HepG2 (cell line): ENCODE data around the gene IDUA. TPM values are rescaled to one million over a fixed set of nuclear protein-coding genes. Genes with fewer than 3 reads are reported as not detected.
A peak's percentile ranks its signal among the peaks of the same experiment; 100 is the strongest.

ENCODE experiments used
- CBFB ChIP-seq: sonication (generic); formaldehyde crosslinking; IDR thresholded peaks from 2 replicates; pipeline ENCODE4 v1.4.0; 2020; ENCODE audit warnings: missing genetic modification reagents
- CEBPB ChIP-seq: IDR thresholded peaks from 2 replicates; pipeline ENCODE4 v1.6.1; 2011; ENCODE audit warnings: low read depth, low read length, improper control_type of control experiment, borderline replicate concordance
- KAT7 ChIP-seq: IDR thresholded peaks from 2 replicates; pipeline ENCODE4 v1.6.1; 2018; ENCODE audit warnings: borderline replicate concordance, missing compliant biosample characterization
- KLF15 ChIP-seq: sonication (generic); formaldehyde crosslinking; IDR thresholded peaks from 2 replicates; pipeline ENCODE4 v1.8.1; 2023; ENCODE audit warnings: borderline replicate concordance, mild to moderate bottlenecking, inconsistent platforms, missing genetic modification reagents, mixed read lengths
- RAD51 ChIP-seq: fragments of 450-650 bp; IDR thresholded peaks from 2 replicates; pipeline ENCODE4 v1.6.1; 2016; ENCODE audit warnings: borderline replicate concordance
- RARA ChIP-seq: IDR thresholded peaks from 2 replicates; pipeline ENCODE4 v1.6.1; 2016; ENCODE audit warnings: missing genetic modification reagents, missing compliant biosample characterization
- TSC22D2 ChIP-seq: sonication (generic); formaldehyde crosslinking; IDR thresholded peaks from 2 replicates; pipeline ENCODE4 v1.5.1; 2020; ENCODE audit warnings: missing genetic modification reagents, mild to moderate bottlenecking, borderline replicate concordance
- ZNF292 ChIP-seq: sonication (generic); formaldehyde crosslinking; IDR thresholded peaks from 2 replicates; pipeline ENCODE4 v1.8.1; 2022; ENCODE audit warnings: mild to moderate bottlenecking, low read depth, missing genetic modification reagents, borderline replicate concordance
- ZNF567 ChIP-seq: sonication (generic); formaldehyde crosslinking; IDR thresholded peaks from 2 replicates; pipeline ENCODE4 v1.8.1; 2023; ENCODE audit warnings: mild to moderate bottlenecking, missing genetic modification reagents, borderline replicate concordance
- ZNF644 ChIP-seq: IDR thresholded peaks from 2 replicates; pipeline ENCODE4 v1.6.1; 2016; ENCODE audit warnings: low read depth
- ZNF7 ChIP-seq: IDR thresholded peaks from 2 replicates; pipeline ENCODE4 v1.6.1; 2016; ENCODE audit warnings: missing biosample characterization, missing genetic modification reagents
- ZNF724P ChIP-seq: sonication (generic); formaldehyde crosslinking; IDR thresholded peaks from 2 replicates; pipeline ENCODE4 v1.8.0; 2022; ENCODE audit warnings: missing genetic modification reagents, borderline replicate concordance
- ZZZ3 ChIP-seq: sonication (generic); formaldehyde crosslinking; IDR thresholded peaks from 2 replicates; pipeline ENCODE4 v1.4.0; 2020; ENCODE audit warnings: missing genetic modification reagents, mild to moderate bottlenecking, borderline replicate concordance
- polyA plus RNA-seq, 8 experiments: library from polyadenylated mRNA; depleted of rRNA in 3 of 8; stranded (reverse) in 7 of 8; unstranded in 1 of 8; fragments of >200 nt; fragmentation: Illumina TruSeq in 4 of 8; extraction: Trizol in 4 of 8; gene quantifications; 2 replicates each; pipeline versions ENCODE4 v1.2.1 to v1.2.3, GENCODE V29; 2011 to 2016; ENCODE audit warnings: low read depth in 4 of 8, missing spikeins in 1 of 8, mixed read lengths in 1 of 8; ENCODE audit not compliant: insufficient read depth in 1 of 8
- total RNA-seq, 5 experiments: library from RNA; depleted of rRNA; stranded (reverse); fragments of >200 nt; fragmentation: Illumina TruSeq; extraction: Trizol; gene quantifications; 2 replicates each; pipeline ENCODE4 v1.2.3, GENCODE V29; 2016; ENCODE audit warnings: low read depth in 1 of 5
- TF ChIP-seq, protein P1 (sequence below): IDR thresholded peaks from 2 replicates; pipeline ENCODE4 v1.6.1; 2016; ENCODE audit warnings: low read depth, missing genetic modification reagents, missing compliant biosample characterization
- TF ChIP-seq, protein P2 (sequence below): sonication (generic); formaldehyde crosslinking; IDR thresholded peaks from 2 replicates; pipeline ENCODE4 v1.5.1; 2020; ENCODE audit warnings: mild to moderate bottlenecking, missing genetic modification reagents, borderline replicate concordance
- TF ChIP-seq, protein P3 (sequence below): sonication (generic); formaldehyde crosslinking; conservative IDR thresholded peaks from 2 replicates; pipeline ENCODE4 v1.4.0; 2020; ENCODE audit warnings: missing genetic modification reagents

IDUA gene
- total and polyA plus RNA-seq, 2 of the 13 experiments (the other 11 are each of a cell fraction or from before 2014, with no cell fraction given): 0.77 to 1.0 TPM

DNA sequence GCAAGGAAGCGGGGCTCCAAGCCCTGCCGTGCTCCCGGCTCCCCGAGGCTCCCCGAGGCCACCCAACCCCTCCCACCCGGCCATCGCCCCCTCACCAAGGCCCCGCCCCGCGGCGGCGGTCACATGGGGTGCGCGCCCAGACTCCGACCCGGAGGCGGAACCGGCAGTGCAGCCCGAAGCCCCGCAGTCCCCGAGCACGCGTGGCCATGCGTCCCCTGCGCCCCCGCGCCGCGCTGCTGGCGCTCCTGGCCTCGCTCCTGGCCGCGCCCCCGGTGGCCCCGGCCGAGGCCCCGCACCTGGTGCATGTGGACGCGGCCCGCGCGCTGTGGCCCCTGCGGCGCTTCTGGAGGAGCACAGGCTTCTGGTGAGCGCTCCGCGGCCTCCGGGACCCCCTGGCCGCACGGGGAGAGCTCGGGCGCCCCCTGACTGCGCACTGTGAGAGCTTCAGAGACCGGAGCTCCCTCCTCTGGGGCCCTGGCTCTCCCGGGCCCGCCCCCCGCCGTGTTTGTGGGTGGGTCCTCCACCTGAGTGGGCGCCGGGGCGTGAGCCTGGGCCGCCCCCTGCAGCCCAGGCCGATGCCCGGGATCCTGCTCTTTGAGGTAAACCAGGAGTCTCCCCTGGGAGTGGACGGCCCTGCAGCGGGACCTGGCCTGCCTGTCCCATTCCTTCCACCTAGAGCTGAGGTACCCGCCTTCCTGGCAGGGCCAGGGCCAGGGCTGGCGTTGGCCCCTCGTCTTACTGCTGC is at the start of gene IDUA (continued):
- TF ChIP-seq KLF15 (CRISPR knock-in tag) (peak; percentile 85; the same call in 1 of the 2 replicates), ZNF567 (CRISPR knock-in tag) (no peak), ZZZ3 (CRISPR knock-in tag) (no peak), ZNF292 (no peak), RARA (CRISPR knock-in tag) (no peak), KAT7 (CRISPR knock-in tag) (no peak), TSC22D2 (no peak), ZNF724P (peak; percentile 19; the same call in 1 of the 2 replicates), ZNF644 (CRISPR knock-in tag) (no peak), CBFB (CRISPR knock-in tag) (no peak), ZNF7 (CRISPR knock-in tag) (no peak), RAD51 (no peak), CEBPB (no peak)
- TF ChIP-seq, protein P1, sequence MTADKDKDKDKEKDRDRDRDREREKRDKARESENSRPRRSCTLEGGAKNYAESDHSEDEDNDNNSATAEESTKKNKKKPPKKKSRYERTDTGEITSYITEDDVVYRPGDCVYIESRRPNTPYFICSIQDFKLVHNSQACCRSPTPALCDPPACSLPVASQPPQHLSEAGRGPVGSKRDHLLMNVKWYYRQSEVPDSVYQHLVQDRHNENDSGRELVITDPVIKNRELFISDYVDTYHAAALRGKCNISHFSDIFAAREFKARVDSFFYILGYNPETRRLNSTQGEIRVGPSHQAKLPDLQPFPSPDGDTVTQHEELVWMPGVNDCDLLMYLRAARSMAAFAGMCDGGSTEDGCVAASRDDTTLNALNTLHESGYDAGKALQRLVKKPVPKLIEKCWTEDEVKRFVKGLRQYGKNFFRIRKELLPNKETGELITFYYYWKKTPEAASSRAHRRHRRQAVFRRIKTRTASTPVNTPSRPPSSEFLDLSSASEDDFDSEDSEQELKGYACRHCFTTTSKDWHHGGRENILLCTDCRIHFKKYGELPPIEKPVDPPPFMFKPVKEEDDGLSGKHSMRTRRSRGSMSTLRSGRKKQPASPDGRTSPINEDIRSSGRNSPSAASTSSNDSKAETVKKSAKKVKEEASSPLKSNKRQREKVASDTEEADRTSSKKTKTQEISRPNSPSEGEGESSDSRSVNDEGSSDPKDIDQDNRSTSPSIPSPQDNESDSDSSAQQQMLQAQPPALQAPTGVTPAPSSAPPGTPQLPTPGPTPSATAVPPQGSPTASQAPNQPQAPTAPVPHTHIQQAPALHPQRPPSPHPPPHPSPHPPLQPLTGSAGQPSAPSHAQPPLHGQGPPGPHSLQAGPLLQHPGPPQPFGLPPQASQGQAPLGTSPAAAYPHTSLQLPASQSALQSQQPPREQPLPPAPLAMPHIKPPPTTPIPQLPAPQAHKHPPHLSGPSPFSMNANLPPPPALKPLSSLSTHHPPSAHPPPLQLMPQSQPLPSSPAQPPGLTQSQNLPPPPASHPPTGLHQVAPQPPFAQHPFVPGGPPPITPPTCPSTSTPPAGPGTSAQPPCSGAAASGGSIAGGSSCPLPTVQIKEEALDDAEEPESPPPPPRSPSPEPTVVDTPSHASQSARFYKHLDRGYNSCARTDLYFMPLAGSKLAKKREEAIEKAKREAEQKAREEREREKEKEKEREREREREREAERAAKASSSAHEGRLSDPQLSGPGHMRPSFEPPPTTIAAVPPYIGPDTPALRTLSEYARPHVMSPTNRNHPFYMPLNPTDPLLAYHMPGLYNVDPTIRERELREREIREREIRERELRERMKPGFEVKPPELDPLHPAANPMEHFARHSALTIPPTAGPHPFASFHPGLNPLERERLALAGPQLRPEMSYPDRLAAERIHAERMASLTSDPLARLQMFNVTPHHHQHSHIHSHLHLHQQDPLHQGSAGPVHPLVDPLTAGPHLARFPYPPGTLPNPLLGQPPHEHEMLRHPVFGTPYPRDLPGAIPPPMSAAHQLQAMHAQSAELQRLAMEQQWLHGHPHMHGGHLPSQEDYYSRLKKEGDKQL: no peak
- TF ChIP-seq, protein P2, sequence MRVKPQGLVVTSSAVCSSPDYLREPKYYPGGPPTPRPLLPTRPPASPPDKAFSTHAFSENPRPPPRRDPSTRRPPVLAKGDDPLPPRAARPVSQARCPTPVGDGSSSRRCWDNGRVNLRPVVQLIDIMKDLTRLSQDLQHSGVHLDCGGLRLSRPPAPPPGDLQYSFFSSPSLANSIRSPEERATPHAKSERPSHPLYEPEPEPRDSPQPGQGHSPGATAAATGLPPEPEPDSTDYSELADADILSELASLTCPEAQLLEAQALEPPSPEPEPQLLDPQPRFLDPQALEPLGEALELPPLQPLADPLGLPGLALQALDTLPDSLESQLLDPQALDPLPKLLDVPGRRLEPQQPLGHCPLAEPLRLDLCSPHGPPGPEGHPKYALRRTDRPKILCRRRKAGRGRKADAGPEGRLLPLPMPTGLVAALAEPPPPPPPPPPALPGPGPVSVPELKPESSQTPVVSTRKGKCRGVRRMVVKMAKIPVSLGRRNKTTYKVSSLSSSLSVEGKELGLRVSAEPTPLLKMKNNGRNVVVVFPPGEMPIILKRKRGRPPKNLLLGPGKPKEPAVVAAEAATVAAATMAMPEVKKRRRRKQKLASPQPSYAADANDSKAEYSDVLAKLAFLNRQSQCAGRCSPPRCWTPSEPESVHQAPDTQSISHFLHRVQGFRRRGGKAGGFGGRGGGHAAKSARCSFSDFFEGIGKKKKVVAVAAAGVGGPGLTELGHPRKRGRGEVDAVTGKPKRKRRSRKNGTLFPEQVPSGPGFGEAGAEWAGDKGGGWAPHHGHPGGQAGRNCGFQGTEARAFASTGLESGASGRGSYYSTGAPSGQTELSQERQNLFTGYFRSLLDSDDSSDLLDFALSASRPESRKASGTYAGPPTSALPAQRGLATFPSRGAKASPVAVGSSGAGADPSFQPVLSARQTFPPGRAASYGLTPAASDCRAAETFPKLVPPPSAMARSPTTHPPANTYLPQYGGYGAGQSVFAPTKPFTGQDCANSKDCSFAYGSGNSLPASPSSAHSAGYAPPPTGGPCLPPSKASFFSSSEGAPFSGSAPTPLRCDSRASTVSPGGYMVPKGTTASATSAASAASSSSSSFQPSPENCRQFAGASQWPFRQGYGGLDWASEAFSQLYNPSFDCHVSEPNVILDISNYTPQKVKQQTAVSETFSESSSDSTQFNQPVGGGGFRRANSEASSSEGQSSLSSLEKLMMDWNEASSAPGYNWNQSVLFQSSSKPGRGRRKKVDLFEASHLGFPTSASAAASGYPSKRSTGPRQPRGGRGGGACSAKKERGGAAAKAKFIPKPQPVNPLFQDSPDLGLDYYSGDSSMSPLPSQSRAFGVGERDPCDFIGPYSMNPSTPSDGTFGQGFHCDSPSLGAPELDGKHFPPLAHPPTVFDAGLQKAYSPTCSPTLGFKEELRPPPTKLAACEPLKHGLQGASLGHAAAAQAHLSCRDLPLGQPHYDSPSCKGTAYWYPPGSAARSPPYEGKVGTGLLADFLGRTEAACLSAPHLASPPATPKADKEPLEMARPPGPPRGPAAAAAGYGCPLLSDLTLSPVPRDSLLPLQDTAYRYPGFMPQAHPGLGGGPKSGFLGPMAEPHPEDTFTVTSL (CRISPR knock-in tag): 0 out of 2 replicates have a peak, but pooled peaks have one; percentile 43
- TF ChIP-seq, protein P3, sequence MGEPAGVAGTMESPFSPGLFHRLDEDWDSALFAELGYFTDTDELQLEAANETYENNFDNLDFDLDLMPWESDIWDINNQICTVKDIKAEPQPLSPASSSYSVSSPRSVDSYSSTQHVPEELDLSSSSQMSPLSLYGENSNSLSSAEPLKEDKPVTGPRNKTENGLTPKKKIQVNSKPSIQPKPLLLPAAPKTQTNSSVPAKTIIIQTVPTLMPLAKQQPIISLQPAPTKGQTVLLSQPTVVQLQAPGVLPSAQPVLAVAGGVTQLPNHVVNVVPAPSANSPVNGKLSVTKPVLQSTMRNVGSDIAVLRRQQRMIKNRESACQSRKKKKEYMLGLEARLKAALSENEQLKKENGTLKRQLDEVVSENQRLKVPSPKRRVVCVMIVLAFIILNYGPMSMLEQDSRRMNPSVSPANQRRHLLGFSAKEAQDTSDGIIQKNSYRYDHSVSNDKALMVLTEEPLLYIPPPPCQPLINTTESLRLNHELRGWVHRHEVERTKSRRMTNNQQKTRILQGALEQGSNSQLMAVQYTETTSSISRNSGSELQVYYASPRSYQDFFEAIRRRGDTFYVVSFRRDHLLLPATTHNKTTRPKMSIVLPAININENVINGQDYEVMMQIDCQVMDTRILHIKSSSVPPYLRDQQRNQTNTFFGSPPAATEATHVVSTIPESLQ (CRISPR knock-in tag): no peak
